CD4-positive, alpha-beta T cell treated with Interleukin-6 for 4 hours (primary cell): ENCODE measurements around the gene YBX2.
"Not testable (repeated sequence)": the region's sequence is repeated elsewhere in the genome, so short reads cannot be mapped to it uniquely, and the experiment has no call there.

Source experiments
- DNase-seq: peaks from one replicate; pipeline ENCODE4 v3.0.0-alpha.2; 2020; ENCODE audit warnings: mixed read lengths

The YBX2 gene

DNA sequence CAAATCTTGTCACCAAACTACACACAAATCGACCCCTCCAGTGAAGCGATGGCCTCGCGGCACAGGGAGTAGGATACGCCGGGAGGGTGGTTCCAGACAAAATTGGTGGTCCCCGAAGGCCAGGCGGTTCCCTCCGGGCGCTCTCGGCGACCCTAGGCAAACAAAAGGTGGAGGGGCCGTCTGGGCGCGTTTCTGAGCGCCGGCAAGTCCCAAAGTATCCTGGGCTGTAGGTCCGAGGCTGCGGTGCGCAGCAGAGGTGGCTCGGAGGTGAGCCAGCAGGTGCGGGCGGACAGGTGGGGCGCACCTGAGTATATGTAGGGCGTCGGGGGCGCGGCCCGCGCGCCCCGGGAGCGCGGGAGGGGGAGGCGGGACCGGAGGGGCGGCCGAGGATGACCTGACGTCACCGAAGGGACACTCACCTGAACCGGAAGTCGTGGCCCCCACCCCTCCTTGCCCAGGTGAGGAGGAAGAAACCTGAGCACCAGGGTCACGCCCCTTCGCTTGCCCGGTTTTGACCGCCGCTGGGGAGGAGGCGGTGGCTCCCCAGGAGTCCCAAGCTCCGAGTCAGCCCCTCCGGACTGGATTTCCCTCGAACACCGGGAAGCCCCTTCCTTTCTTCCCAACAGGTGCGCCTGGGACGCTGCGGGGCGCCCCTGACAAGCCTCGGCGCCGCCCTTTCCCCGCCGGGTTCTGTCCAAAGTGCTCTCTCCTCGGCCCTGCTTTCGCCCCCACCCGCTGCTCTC lies 32.1 kb downstream of the YBX2 start, which contains the start of gene CLDN7:
Gene CLDN7 (minus strand): TSS at position 287 of the 743 bp plus-strand sequence. CDS start 435 bp downstream, outside the sequence.
- DNase-seq, result peak; percentile 24

DNA sequence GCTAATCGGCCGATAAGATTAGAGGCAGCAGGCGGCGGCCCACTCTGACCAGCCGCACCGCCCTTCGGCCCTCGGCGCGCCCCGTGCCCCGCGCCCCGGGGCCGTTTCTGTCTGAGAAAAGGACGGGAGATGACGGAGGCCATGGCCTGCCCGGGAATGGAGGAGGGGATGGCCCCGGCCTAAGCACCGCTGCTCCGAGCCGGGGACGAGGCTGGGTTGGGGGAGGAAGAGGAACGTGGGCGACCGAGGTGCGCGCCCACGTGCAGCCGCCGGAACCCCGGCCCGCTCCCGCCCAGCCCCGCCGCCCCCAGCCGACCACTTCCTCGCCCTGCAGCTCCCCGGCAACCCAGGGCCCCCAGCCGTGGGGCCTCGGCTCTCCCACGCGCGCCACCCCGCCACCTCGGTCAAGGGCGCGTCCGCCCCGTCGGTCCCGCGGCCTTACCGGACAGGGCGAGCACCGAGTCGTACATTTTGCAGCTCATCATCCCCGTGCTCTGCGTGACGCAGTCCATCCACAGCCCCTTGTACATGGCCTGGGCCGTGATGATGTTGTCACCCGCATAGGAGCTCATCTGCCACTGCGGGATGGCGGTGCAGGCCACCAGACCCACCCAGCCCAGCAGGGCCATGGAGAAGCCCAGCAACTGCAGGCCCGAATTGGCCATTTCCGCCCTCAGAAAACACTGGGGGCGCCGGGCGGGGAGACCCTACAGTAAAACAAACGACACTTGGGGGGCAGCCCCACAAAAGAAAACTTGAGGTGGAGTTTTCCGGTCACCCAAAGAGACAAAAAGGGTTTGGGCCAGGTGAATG lies 32.9 kb downstream of the YBX2 start:
- peak; percentile 50 for DNase-seq

DNA sequence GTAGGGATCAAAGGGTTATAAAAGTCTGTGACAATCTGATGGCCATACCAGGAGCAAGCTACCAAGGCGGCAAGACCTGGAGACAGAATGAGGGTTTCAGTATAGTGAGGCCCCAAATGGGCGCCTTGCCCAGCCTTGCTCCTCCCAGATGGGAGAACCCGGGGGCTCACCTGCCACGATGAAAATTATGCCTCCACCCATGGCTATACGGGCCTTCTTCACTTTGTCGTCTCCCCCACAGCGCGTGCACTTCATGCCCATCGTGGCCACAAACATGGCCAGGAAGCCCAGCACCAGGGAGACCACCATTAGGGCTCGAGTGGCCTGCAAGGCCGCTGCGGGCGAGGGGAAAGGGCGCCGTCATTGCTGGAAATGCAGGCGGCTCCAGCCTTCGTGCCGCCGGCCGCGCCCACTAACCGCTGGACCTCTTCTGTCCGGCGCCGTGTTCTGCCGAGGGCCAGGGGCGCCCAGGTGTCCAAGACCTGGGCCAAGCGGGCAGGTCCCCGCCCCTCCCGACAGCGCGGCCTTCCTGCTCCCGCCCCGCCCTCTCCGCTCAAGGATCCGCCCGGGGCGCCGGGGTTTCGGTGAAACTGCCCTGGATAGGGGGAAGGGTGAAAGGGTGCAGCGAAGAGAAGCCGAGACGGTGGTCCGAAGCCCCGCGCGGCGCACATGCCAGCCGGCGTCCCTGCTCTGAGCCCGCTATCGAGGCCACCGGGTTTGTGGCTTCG lies 33.6 kb downstream of the YBX2 start:
- DNase-seq, result peak; percentile 56

DNA sequence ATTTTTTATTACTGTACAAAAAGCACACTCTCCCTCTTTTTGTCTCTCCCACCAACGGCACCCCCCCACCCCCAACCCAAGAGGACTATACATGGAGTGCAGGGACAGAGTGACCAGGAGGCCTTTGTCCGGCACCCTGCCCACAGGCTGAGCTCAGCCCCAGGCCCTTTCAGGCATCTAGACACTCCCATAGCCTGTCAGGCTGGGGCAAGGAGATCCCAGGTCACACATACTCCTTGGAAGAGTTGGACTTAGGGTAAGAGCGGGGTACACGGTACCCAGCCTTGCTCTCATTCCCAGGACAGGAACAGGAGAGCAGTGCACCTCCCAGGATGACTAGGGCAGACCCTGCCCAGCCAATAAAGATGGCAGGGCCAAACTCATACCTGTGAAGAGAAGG lies 34.3 kb downstream of the YBX2 start:
- no peak for DNase-seq

DNA sequence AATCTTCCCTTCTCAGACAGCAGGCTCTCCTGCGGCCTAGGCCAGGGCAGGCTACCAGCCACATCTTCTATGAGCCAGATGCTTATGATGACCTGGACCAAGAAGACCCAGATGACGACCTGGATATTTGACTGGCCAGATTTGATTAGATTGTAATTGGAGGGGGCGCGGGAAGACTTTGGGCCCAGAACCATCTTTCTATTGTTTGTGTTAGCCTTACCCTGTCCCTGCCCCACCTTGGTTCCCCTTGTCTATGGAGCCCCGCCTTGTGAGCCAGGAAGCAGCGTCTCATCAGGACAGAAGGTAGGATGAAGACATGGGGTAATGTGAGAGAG lies 34.9 kb downstream of the YBX2 start:
- DNase-seq, result no peak

DNA sequence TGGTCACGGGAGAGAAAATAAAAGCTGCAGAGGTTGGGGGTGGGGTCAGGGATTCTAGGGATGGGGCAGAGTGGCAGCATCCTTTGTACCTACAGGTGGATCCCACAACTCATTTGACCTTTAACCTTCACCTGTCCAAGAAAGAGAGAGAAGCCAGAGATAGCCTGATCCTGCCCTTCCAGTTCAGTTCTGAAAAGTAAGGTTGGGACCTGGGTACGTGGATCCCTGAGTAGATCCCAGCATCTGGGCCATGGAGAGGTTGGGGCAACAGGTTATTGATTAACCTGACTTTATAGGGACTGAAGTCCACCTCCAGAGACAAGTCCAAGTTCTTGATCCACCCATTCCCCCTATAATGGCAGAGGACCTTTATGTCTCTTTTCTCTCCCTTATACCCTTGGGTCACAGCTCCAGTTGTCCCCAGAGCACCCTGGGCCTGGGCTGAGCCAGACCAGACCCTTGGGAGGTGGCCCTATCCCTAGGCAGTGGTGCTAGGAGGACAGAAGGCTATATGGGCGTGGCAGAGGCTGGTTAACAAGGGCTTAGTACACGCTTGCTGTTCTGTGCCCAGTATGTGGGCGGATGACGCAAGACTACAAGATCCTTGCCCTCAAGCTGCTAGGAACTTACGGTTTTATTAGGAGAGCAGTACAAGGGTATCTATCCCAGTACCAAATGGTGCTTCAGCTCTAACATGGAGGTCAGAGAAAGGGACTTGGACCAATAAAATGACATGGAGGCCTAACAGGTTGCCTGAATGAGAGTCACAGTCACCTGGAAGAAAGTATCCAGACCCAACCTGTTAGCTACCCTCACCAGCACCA lies 35.5 kb downstream of the YBX2 start:
- no peak for DNase-seq

DNA sequence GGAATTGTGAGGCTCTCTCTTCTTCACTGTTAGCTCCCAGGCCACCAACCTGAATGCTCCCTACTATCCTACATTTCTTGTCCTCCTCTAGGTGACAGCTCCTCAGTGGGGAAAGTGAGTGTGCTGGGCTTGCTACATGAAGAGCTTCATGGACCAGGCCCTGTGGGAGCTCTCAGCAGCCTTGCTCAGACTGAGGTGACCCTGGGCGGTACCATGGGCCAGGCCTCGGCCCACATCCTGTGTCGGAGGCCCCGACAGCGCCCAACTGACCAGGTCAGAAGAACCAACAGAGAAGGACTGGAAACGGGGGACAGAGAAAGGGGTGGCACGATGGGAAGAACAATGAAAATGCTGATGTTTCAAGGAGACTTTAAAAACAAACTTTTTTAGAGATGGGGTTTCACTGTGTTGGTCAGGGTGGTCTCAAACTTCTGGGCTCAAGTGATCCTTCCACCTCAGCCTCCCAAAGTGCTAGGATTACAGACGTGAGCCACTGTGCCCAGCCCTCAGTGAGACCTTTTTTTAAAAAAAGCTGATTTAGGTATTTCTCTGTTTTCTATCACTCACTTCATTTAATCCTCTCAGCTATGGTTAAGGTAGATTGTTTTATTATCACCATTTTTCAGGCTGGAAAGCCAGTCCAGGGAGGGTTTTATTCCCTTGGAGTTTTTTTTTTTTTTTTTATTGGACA lies 37.5 kb downstream of the YBX2 start:
- DNase-seq, result no peak

DNA sequence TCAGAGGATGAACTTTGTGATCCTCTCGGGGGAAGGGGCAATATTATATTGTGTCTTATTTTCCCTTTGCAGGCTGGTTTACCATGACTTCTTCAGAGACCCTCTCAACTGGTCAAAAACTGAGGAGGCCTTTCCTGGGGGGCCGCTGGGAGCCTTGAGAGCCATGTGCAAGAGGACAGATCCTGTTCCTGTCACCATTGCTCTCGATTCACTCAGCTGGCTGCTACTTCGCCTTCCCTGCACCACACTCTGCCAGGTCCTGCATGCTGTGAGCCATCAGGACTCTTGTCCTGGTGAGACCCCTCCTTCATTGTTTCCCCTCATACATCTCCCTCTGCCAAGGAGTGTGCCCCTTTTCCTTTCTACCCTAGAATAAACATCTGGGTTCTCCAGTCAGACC lies 39.9 kb downstream of the YBX2 start:
- no peak for DNase-seq

DNA sequence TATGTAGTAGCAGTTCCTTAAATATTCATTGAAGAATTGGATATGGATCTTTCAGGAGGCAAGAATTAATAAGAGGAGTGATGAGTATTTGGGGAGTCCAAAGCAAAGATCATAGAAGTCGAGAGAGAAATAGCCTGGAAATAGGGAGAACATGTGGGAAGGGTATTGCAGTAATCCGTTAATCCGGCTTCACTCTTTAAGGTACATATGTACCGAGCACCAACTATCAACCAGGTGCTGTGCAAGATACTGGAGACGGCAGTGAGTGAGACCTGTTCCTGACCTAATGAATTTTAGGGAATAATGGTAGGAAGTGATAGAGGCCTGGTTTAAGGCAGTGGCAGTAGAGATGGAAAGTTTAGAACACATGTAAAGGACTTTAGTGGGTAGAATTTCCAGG lies 41.4 kb downstream of the YBX2 start:
- no peak for DNase-seq

DNA sequence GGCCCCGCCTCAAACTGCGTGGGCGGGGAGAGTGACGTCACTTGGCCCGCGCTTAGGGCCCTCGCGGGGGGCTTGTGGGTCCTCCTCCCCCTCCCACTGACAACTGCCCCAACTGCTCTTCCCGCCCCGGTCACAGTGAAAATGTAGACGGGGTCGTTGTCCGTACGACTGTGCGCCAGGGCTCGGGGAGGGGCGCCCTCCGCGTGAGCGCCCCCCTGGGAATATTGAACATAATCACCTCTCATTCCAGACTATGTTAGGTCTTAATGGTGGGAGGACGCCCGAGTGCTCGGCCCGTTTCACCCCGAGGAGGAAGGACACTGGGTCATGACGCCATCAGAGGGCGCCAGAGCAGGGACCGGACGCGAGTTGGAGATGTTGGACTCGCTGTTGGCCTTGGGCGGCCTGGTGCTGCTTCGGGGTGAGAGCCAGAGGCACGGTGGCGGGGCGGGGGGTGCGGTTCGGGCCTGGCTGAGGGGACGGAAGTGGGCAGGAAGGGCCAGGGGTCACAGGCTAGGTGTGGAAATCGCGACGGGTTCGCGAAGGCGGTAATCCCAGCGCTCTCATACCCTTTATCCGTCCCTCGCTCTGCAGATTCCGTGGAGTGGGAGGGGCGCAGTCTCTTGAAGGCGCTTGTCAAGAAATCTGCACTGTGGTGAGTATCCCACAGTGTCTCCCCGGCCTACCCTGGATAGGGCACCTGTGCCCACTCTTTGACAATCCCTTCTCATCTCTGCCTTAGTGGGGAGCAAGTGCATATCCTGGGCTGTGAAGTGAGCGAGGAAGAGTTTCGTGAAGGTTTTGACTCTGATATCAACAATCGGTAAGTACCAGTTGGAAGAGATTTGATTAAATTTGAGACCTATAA lies 42.0 kb downstream of the YBX2 start, which contains the start of gene ELP5:
Gene ELP5 (plus strand): TSS at position 40 of the 868 bp plus-strand sequence. CDS start 336 bp downstream, at position 376.
- DNase-seq, result peak; percentile 87

DNA sequence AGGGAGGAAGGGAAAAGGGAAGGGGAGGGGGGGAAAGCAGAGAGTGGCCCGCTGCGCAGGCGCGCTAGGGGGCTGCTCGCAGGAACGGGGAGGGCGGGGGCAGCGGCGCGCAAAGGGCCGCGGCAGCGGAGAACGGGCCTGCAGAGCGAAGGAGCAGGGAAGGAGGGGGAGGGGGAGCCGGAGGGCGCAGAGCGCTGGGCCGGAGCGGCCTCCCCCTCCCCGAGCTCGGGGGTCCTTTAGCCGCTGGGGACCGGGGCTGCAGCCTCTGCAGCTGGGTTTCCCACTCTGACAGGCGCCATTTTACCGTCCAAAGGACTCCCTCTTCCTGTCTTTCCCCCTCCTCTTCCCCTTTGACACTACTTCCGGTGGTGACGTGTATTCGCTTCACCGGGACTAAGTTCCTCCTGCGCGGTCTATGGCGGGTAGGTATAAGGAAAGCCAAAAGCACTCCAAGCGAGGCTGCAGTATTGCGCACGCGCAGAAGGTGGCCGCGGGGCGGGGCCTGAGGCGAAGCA lies 42.7 kb downstream of the YBX2 start, which contains the start of gene CTDNEP1:
Gene CTDNEP1 (minus strand): TSS at position 74 of the 515 bp plus-strand sequence. CDS start 438 bp downstream, outside the sequence.
- DNase-seq, result peak; percentile 97

DNA sequence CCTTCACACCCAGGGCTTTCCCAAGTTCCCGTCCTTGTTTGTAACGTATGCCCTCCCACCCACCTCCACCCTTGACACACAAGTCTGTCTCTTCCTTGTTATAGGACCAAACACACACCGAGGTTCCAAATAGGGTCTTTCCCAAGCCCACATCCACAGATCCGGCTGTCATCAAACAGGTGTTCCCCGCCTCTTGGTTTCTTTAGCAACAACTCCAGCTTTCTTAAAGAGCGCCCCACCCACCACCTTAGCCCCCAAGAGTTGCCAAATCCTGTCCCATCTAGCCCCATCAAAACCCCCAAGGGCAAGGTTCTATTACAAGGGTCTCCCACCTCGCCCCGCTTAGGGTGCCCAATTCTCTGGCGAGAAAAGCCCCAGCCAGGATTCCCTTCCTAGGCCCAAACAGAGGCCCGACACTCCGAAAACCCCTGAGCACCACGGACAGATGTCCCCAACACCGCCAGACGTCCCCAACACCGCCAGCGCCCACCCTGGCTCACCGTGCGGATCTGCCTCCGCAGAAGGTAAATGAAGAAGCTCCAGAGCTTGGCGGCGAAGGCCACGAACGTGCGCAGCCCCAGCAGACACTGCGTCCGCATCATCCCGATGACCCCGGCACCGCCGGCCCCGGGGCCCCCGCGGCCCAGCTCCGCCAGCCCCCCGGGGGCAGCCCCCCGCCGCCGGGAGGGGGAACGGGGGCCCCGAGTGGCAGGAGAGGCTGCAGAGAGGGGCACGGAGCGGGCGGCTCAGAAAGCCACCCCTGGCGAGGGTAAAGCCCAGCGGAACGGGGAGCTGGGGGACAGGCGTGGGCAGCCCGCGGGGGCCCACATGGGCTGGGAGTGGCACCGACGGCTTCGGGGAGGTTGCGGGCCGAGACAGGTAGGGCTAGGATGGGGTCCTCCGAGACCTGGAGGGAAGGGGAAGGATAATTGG lies 43.5 kb downstream of the YBX2 start:
- no peak for DNase-seq

DNA sequence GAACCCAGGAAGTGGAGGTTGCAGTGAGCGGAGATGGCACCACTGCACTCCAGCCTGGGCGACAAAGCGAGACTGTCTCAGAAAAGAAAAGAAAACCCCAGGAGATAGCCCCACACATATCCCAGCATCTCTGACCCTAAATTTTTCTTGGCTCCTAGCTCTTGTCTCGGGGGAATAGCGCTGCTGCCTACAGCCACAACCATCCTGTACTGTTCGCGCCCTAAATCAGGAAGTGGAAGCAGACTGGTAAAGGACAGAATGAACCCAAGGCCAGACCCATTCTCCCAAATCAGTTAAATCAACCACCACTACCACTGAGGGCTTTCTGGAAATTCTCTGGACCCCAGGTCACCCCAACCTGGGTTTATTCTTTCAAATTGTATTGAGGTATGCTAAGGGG lies 44.6 kb downstream of the YBX2 start:
- DNase-seq, result no peak

DNA sequence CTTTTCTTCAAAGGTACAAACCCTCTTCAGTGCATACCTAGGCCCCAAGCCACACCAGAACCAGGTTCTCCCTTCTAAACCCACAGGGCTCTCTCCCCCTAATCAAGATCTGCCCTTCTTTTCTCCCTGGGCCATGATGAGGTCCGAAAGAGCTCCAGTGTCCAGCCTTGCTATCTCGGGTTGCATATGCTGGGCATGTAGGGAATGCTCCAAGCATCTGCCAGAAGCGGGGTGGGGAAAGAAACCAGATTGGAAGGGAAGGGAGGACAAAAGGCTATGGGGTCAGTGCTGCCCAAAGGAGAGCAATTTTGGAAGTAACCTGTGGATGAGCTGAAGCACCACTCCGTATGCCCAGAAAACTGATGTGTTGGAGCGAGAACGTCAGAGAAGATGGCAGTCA lies 45.2 kb downstream of the YBX2 start:
- DNase-seq, result no peak

DNA sequence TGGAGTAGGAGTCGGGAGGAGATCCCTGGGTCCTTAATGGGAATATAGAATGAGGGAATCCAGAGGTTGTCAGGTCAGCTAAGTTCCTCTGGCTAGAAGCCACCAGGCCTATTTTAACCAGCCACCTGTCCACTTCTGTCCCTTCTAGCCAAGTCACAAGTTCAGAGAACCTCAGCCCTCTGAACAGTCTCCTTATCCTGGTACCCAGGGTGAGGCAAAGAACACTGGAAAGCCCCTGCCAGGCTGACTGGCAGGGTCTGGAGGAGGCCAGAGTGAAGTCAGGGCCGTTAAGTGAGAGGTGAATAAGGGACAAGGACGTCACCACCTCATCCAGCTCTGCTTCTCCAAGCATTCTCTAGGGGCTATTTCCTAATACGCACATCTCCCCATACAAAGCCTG lies 45.6 kb downstream of the YBX2 start:
- DNase-seq, result no peak

DNA sequence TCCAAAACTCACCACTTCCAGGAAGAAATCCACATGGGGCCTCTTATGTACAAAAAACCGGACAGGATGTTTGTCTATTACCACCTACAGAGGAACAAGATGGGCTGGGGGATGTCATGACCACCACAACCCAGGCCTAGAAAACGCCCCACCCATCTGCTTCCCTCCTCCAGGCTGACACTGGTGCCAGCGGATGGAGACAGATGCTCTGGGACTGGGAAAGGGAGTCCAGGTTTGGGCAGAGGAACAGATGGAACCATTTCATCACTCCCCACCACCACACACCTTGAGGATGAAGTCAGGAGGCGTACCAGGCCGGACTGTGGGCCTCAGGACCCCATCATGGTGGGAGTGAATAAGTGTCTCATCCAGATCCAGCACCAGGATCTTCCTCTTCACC lies 47.7 kb downstream of the YBX2 start:
- no peak for DNase-seq

DNA sequence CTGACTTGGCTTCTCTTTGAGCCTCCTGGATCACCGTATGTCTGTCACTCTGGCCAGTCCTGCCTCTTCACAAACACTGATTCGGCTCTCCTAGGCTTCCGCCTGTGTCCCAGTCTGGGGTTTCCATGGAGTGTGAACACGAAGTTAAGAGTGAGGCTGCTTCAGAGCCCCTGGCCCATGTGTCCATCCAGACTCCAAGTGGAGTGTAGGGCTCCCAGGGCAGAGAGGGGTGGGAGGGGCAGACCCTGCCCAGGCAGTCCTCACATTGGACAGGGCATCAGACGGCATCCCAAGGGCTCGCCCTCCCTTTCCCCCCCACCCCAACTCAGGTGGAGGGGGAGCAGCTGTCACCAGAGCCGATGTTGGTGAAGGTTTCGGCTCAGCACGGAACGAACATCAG lies 50.6 kb downstream of the YBX2 start:
- DNase-seq, result not testable (repeated sequence)

DNA sequence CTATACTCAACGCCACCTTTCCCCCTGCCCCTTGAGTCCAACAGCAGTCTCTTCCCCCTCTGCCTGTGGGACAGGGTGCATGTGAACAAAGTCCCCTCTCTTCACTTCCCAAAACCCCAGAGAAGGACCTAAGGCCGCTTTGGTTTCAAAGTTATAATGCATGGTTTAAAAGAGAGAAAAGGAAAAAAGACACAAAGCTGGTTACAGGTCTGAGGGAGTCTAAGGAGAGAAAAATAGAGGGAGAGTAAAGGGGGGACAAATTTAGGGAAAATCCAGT lies 51.0 kb downstream of the YBX2 start:
- no peak for DNase-seq

DNA sequence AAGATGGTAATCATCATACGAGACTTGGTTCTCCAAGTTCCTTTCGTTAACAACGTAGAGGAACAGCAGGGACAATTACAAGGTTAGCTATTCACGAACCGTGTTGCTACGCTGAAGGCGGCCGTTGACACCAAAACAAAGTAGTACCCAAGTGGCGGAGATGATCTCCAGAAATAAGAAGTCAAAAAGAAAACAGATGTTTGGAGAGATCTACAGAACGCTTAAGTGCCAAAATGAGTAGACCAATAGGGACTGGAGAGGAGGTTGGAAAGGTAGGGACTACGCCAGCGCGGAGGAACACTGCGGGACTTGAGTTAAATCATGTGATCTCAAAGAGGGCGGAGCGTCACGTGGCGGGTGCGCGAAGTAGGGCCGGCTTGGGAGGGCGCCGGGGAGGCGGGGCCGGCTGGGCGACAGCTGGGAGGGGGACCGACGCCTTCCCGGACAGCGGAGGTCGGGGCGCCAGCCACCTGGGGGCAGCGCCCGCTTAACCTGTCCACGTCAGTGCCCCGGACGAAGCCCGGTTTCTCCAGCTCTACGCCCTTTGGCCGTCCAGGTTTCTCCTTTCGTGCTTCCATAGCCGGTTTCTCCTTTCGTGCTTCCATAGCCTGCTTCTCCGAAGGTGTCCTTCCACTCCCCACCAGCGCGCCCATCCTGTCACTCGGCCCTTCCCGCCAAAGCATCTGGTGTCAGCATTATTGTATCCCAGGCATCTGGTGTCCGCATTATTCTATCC lies 51.6 kb downstream of the YBX2 start:
- peak; percentile 96 for DNase-seq
